G401.6 (cell line): ENCODE results near the gene ARHGEF28.

Source experiments
- FAIRE-seq: peaks from 2 replicates; lab custom pipeline; 2012; peaks lifted over from hg19 to GRCh38; lab: Jason Lieb, UNC

ARHGEF28 gene

DNA sequence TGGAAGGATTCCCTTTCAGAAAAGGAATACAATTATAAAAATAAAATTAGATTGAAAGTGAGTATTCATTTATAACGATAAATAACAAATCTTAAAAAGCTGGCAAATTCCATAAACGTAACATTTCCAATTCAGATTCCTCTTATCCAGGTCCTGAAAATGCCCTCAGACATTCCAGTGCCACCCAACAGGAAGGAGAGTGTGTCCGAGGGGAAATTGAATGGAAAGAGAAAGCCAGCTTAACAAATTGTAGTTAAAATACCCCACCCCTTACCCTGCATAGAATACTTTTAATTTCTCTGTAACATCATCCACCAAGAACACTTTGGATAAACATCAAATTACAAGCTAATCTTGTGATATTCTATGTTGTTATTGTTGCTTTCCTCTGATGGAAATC is 72.0 kb downstream of the ARHGEF28 start:
- no peak for FAIRE-seq

DNA sequence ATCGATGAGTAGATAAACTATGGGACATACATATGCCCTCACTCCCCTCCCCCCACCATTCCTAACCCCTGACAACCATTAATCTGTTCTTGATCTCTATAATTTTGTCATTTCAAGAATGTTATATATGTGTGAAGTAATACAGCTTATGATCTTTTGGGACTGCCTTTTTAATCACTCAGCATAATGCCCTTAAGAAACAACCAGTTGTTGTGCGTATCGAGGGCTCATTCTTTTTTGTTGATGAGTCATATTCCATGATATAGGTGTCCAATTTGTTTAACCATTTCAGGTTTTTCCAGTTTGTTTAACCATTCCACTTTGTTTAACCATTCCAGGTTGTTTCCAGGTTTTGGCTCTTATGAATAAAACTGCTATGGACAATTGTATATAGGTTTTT is 75.6 kb downstream of the ARHGEF28 start:
- no peak for FAIRE-seq

DNA sequence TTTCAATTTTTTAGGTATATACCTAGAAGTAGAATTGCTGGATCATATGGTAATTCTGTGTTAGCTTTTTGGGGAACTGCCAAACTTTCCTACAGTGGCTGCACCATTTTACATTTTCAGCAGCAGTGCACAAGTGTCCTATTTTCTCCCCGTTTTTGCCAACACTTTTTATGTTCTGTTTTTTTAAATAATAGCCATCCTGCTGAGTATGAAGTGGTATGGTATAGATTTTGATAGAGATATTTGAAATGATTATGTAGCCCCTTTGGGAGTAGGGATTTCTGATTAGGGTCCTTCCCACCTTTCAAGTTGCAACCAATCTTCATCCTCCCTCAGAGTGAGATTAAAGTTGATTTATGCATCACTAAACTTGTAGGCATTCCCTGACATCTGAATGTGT is 76.5 kb downstream of the ARHGEF28 start:
- FAIRE-seq = no peak

DNA sequence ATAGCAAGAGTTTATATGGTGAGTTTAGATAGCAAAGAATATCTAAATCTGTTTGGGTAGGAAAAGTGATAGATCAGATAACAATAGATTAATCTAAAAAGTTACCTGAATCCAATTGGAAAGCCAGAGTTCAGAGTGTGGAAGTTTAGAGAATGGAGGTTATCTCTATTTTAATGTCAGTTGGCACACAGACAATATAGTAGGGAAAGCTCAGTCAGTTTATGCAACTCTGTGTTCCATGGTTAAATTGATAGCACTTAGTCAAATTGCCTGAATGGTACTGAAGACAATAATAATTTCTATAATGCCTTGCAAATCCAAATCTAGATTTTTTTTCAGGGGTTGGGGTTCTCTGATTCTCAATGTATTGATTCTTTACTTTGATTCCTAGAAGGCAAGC is 77.0 kb downstream of the ARHGEF28 start:
- no peak for FAIRE-seq

DNA sequence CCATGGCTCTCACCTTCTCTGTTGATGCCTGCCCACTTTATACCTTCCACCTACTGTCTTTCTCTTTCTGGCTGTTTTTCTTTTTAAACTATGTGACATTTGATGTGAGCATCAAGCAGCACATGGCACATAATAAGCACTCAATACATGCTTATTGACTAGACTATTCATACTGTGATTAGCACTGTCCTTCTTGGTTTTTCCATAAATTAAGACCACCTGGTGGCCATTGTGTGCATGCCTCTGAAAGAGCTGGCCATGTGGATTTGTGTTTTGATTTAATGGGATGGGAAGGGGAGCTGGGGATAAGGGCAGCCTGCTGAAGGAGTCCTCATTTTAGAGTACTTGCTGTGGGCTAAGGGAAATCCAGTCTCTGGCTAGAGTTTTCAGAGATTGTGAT is 79.4 kb downstream of the ARHGEF28 start:
- FAIRE-seq = no peak

DNA sequence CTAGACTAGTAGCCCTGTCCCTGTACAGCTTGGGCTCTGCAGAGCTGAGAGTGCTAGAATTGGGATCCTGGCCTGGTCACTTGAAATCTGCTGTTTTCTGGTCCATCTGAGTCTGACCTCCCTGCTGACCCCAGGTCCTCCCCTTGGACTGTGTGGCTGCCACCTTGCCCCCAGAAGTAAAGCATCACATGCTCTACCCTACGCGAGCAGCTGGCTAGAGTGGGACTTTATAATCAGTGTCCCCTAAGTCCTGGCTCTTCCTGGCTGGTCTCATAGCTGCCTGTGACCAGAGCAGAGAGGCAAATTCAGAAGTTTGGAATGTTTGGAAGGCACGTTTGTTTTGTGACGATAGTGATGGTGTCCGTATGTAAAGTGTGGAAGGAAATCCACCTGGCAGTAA is 81.0 kb downstream of the ARHGEF28 start:
- FAIRE-seq = no peak

DNA sequence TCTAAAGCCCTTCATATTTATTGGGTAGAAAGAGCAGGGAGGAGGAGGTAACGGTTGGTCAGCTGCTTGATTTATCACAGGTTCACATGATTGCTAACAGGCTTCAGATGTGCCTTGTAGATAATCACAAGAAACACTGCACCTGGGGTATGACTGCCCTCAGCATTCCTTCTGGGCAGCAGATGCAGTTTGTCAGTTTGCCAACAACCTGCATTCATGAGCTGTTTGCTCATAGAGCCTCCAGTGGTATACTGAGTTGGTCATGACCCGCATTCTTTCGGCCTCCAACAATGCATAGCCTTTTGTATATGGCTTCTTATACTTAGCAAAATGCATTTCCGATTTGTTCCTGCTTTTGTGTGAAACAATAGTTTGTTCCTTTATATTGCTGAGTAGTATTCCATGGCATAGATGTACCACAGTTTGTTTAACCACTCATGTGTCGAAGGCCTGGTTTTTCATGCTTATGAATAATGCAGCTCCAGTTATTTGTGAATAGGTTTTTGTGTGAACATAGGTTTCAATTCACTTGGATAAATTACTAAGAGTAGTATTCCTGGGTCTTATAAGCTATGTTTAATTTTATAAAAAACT is 83.6 kb downstream of the ARHGEF28 start:
- no peak for FAIRE-seq

DNA sequence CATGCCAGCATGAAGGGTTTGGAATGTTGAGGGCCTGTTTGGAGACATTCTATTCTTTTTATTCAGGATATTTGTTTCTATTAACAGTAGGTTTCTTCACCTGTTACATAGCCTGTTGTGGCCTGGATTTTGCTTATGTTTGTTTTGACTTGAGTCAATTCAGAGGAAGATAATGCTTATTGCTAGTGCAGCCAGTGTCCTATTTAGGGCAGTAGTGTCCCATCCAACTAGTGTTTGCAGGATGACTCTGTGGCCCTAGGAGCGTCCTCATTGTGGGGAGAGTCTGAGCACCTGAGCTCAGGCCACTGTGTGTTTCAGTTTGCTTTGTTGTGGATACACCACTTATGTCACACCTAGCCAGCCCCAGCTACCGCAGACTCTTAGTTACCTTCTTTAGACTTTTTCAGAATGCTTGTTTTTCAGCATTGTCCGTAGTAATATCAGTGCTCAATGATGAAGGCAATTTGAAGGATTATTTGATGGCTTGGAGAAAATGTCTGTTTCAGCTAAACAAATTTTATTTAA is 90.3 kb downstream of the ARHGEF28 start:
- no peak for FAIRE-seq

DNA sequence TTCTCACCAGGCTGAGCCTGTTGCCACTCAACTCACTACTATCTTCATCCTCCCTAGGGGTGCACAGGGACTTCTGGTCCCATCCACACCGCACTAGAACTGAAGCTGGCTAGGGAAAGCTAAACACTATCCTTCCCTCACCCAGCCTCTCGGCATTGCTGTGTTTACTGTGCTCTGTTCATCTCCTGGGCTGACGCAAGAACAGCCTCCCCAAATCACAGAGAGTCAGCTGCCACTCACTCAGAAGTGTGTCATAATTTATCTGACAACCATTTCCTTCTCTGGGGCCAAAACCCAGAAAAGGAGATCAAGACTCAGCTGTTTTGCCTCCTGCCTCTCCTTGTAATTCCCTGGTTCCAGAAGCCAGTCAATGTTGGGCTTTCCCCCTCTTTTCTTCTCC is 92.8 kb downstream of the ARHGEF28 start:
- no peak for FAIRE-seq

DNA sequence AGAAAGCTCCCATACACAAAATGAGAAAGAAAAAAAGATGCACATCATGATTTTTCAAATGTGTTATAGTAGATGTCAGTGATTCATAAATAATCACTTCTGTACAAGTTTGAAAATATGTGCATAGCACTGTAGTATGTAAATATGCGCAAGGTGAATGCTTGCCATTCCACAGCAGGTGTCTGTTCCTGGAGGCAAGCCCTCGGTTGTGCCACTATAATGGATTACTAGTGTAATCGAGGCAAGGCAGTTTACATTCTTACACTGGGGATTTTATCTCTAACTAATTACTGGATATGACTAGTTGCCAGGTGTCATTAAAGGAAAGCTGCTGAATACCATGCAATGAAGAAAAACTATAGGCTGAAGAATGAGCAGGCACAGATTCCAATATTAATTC is 93.6 kb downstream of the ARHGEF28 start:
- FAIRE-seq = no peak

DNA sequence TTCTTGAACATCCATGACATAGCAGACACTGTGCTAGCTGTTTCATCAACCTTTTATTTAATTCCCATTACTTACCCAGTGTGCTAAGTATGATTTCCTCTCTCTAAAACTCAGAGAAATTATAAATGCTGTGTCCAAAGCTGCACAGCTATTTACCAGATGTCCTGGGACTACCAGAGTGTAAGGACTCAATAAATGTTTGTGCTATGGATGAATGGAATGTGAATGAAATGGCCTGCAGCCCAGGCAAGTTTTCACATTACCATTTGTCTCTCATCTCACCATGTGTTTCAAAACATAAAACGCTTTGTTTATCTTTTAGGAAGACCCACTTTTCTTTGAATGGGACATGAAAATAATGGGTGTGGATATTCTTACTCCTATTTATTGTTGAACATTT is 96.2 kb downstream of the ARHGEF28 start:
- no peak for FAIRE-seq

DNA sequence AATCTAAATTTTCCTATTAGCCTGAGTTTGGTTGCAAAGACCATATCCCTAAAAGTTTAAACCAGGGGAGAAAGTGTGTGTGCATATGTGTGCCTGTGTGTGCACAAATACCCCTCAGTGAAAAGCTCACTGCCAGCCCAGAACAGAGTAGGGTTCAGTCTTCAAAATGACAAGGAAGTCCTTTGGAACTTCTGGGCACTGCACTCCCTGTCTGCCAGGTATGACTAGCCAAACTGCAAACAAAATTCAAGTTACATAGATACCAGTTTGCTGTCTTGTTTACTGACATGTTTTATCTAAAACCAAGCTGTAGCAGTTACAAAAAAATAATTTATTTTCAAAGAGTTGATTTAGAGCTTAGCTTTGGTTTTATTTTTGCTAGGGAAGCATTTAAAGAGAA is 100.1 kb downstream of the ARHGEF28 start:
- FAIRE-seq = no peak

DNA sequence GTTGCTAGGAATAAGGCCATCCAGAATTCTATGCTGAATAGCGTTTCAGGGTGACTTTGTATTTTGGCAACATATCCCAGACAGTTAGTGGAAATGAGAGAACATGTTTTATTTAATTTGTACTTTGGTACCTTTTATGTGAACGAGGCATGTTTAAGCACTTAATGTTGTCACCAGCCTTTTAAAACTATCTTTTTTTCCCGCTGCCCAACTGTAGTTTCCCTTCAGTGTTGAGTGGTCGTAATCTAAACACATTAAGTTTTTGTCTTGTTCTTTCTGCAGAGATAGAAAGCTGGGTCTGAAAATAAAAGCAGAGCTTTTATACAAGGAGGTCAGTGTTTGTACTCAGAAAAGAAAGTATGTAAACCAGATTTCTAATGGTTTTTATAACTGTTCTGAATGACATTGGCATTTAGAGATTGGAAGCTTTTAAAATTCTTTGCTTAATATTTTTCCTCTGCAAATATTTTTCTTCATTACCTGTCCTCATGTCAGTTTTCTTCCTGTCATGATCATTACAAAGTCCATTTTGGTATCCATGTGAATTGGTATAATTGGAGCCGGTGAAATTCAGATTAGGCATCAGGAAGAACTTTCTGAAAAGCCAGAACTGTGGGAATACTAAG is 100.7 kb downstream of the ARHGEF28 start:
- FAIRE-seq = no peak

DNA sequence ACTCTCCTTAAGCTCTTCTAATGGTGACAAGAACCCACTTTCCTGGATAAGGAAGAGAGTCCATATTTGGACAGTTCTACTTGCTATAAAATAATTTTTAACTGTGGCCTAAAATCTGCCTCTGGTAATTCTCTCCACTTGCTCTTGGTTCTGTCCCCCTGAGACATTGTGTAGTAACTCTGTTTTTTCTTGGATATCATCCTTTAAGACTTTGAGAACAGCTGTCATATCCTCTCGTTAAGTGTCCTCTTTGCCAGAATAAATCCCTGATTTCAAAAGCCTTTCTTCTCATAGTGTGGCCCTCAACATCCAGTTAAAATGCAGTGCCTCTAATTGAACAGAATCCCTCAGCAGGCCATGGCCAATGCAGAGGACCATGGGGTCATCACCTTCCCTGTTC is 101.5 kb downstream of the ARHGEF28 start:
- FAIRE-seq = no peak

DNA sequence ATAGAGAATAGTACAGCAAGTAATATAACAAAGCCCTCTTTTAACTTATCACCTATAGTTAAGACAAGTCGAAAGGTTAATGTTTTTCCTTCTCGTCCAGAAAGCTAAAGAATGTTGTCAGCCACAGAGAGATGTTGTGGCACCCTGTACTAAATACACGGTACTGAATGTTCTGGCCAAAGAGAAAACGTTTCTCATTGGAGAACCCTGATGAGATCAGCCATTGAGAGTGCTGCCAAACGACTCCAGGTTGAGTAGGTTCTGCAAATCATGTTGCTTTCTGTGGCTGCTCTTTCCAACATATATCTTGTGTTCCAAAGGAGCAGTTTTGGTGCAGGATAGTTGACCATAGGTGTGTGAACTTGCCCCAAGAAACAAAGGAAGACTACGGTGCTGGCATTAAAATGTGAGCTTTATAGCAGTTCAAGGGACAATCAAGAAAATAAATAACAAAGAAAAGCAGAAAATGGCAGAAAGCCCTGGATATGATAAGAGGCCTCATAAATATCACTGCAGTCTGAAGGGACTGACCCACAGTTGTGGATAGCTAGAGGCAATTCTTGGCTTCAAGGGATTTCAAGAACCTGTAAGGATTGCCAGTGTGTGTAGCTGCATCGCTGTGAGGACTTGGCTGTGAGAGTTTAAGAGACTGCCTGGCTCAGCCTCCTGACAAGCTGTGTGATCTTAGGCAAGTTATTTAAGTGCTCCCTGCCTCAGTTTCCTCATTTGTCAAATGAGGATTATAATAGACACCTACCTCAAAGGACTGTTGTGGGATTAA is 102.7 kb downstream of the ARHGEF28 start:
- FAIRE-seq = no peak

DNA sequence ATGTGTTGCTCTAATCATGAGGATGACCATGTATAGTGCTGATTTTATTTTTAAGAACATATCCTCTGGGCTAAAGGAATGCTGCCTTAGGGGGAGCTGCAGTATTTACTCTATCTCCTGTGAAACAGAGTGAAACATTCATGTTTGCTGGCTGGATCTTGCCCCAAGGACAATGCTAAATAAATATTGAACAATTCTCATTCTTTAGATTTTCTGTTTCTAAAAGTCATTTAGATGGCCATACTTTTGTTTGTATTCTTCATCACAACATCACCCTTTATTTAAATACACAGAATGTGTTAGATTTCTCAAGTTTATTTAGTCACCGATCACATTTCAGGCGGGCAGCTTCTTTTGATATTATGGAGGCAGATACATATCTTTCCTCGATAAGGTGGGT is 103.3 kb downstream of the ARHGEF28 start:
- FAIRE-seq = no peak

DNA sequence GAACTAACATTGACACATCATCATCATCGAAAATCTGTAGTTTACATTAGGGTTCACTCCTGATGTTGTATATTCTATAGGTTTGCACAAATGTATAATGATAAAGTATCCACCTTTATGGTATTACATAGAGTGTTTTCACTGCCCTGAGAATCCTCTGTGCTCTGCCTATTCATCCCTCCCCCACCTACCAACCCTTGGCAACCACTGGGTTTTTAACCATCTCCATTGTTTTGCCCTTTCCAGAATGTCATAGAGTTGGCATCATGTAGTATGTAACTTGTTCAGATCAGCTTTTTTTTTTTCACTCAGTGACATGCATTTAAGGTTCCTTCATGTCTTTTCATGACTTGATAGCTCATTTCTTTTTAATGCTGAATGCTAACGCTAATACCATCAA is 106.0 kb downstream of the ARHGEF28 start:
- no peak for FAIRE-seq

DNA sequence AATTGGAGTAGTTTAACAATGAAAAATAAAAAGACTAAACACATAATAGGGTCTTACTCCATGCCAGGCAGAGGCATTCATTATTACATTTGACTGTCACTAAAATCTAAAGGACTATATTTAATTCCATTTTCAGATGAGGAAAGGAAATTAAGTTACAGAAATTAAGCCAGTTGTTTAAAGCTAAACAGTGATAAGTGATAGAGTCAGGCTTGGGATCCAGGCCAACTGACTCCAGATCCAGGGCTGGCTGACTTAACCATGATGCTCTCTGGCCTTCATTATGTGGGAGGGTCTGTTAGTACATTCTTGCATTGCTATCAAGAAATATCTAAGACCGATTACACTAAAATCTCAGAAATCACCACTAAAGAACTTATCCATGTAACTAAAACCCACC is 107.2 kb downstream of the ARHGEF28 start:
- FAIRE-seq = no peak

DNA sequence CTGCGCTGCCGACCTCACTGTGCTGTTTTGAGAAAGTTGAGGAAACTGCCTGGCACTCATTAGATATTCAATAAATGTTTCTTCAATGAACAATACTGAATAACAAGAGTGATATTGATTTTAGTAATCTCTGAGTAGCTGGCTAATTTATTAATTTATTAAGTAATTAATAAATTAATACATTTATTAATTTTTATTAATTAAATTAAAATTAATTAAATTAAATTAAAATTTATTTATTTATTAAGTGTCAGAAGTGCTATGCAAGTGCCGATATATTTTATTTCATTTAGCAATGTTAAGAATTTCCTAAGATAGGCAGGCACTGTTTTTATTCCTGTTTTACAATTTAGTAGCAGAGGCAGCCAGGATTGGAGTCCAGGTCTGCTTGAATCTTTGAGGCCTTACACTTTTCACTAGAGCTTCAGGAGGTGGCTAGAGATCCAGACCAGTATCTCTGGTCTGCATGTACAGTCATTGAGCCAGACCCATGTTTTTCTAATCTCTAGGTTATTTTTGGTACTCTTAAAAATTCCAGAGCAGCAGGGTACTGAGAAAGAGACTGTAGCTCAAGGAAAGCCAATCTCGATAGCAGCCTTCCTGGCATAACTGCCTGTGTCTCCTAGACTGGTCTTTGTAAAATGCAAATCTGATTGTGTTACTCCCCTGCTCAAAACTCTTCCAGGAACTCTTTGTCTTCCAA is 109.2 kb downstream of the ARHGEF28 start:
- peak; percentile 69 for FAIRE-seq

DNA sequence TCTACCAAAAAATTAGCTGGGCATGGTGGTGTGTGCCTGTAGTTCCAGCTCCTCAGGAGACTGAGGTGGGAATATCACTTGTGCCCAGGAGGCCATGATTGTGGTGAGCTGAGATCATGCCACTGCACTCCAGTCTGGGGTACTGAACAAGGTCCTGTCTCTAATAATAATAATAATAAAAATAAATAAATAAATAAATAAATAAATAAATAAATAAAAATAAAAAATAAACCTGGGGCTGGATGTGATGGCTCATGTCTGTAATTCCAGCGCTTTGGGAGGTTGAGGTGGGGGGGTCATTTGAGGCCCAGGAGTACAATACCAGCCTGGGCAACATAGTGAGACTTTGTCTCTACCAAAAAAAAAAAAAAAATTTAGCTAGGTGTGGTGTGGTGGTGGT is 113.7 kb downstream of the ARHGEF28 start:
- no peak for FAIRE-seq

DNA sequence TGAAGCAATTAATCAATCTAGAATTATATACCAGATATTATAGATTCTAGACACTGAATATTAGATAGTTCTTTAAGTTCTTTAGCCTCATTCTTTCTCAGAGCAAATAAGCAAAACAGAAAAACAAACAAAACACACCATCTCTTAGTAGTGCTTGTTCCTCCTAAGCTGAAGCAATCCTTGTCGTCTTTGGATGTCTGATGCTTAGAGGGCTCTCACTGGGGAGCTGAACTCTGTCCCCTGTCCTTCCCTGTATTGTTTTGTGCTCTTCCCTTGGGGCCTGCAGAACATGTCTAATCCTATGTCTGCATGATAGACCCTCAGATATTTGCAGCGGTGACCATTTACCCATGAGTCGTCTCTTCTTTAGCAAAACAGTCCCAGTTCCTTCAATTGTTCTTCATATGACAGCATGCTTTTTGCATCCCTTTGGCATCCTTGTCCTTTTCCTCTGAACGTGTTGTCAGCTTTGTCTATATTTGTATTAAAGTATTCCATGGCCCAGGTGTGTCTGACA is 114.3 kb downstream of the ARHGEF28 start:
- no peak for FAIRE-seq

DNA sequence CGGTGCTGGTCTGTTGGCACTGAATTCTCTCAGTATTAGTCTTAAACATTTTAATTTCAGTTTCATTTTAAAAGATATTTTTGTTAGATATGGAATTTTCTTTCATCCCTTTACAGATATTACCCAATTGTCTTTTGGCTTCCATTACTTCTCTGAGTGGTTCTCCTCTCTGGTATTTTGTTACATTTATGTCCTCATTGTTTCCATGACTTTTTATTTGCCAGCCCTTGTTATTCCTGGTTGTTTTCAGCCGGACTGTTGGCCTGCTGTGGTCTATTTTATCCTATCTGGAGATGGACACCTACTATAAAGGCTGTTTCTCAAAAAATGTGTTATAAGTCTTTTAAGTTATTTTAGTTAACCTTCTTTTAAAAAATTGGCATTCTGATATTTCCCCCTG is 117.2 kb downstream of the ARHGEF28 start:
- no peak for FAIRE-seq

DNA sequence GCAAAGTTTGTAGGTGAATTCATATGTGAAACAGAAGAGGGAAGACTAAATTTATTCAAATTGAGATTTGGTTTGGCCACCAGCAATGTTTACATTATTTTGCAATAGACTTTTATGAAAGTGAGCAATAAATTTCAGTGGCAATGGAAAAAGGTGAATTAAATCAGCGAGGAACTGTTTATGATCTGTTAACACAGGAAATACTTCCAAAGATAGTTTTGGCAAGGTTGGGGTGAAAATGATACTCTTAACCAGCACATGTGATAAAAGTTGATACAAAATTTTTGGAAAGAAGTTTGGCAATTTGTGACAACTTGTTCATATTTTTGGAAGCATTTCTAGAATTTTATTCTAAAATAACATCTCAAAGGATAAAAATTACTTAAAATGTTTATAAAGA is 119.8 kb downstream of the ARHGEF28 start:
- no peak for FAIRE-seq
